NOMO-1 treated with dmso at 0.1 percent for 144 hours (cell line): ENCODE results near the gene MXRA8.
"Not testable (repeated sequence)": the region's sequence is repeated elsewhere in the genome, so short reads cannot be mapped to it uniquely, and the experiment has no call there.

Experiments used
- DNase-seq: peaks from one replicate; lab custom pipeline; 2025; ENCODE audit not compliant: unreplicated experiment; lab: John Stamatoyannopoulos, UW

MXRA8 gene

GRCh38 chr1:1370771-1371300 lies 12.5 kb upstream of the MXRA8 start:
- no peak for DNase-seq

GRCh38 chr1:1370094-1370493 lies 11.7 kb upstream of the MXRA8 start:
- not testable (repeated sequence) for DNase-seq

GRCh38 chr1:1367315-1367714 lies 9.0 kb upstream of the MXRA8 start:
- no peak for DNase-seq

- DNase-seq = no peak
These were observed 8.3 kb upstream of the MXRA8 start for GRCh38 chr1:1366699-1367066.

GRCh38 chr1:1365875-1366698 lies 7.7 kb upstream of the MXRA8 start:
- DNase-seq = no peak

GRCh38 chr1:1364266-1364665 lies 5.9 kb upstream of the MXRA8 start:
- no peak for DNase-seq

- DNase-seq = no peak
These were observed 3.6 kb upstream of the MXRA8 start for GRCh38 chr1:1361982-1362423.

GRCh38 chr1:1361233-1361981 lies 3.1 kb upstream of the MXRA8 start:
- no peak for DNase-seq

- no peak for DNase-seq
These were observed 2.3 kb upstream of the MXRA8 start for GRCh38 chr1:1360506-1361169.

- no peak for DNase-seq
These were observed 1.5 kb upstream of the MXRA8 start for GRCh38 chr1:1359664-1360468.

- no peak for DNase-seq
These were observed 931 bp upstream of the MXRA8 start for GRCh38 chr1:1359308-1359663.

GRCh38 chr1:1357871-1358432 lies 403 bp downstream of the MXRA8 start:
- DNase-seq = no peak

GRCh38 chr1:1356796-1357401 lies 1.5 kb downstream of the MXRA8 start:
- no peak for DNase-seq

GRCh38 chr1:1356166-1356795 lies 2.1 kb downstream of the MXRA8 start:
- no peak for DNase-seq

GRCh38 chr1:1355416-1355815 lies 2.9 kb downstream of the MXRA8 start:
- no peak for DNase-seq

GRCh38 chr1:1354271-1355247 lies 3.8 kb downstream of the MXRA8 start:
- DNase-seq = no peak

- DNase-seq = no peak
These were observed 4.8 kb downstream of the MXRA8 start for GRCh38 chr1:1353389-1354151.
